ENCODE data around the gene RPL7L1.
"Not testable (repeated sequence)": the region's sequence is repeated elsewhere in the genome, so short reads cannot be mapped to it uniquely, and the experiment has no call there.

RPL7L1 gene

GRCh38 chr6:42877695-42878094 is 1.7 kb upstream of the RPL7L1 start:
- ATAC-seq (replicated peaks) (no peak), DNase-seq (no peak)
- Mint-ChIP-seq H3K9me3 (no peaks in the 10 kb centered on the region), H3K4me1 (peaks cover 2 to 16% of the 10 kb centered on the region in 2 donors), H3K27me3 (no peaks in the 10 kb centered on the region), H3K36me3 (peaks cover 5 to 11% of the 10 kb centered on the region in 2 donors), H3K27ac (no peak overlapping the region), H3K4me3 (no peak overlapping the region)

- H3K27me3 Mint-ChIP-seq; DNase-seq; ATAC-seq (replicated peaks); H3K9me3 Mint-ChIP-seq: not testable (repeated sequence)
- H3K36me3 Mint-ChIP-seq, result peaks cover 17 to 25% of the 10 kb centered on the region in 2 donors
- H3K4me3 Mint-ChIP-seq, result peak overlapping the region; percentile 92 to 95
- peak overlapping the region; percentile 99 for H3K27ac Mint-ChIP-seq
- H3K4me1 Mint-ChIP-seq, result peaks cover 10 to 37% of the 10 kb centered on the region in 2 donors
These were observed 913 bp downstream of the RPL7L1 start for GRCh38 chr6:42880240-42880817.

GRCh38 chr6:42880871-42881270 is 1.5 kb downstream of the RPL7L1 start:
- H3K9me3 Mint-ChIP-seq; H3K27me3 Mint-ChIP-seq; DNase-seq; ATAC-seq (replicated peaks): not testable (repeated sequence)
- Mint-ChIP-seq H3K4me1 (peaks cover 10 to 37% of the 10 kb centered on the region in 2 donors), H3K4me3 (peak overlapping the region; percentile 92 to 95), H3K36me3 (peaks cover 20 to 28% of the 10 kb centered on the region in 2 donors), H3K27ac (peak overlapping the region; percentile 99)

GRCh38 chr6:42885702-42886101 is 6.3 kb downstream of the RPL7L1 start:
- Mint-ChIP-seq H3K4me3 (no peak overlapping the region), H3K9me3 (no peaks in the 10 kb centered on the region), H3K27ac (peak overlapping the region; percentile 14), H3K36me3 (peaks cover 23 to 26% of the 10 kb centered on the region in 2 donors), H3K4me1 (peaks cover 12 to 48% of the 10 kb centered on the region in 2 donors), H3K27me3 (no peaks in the 10 kb centered on the region)
- ATAC-seq (replicated peaks) (no peak), DNase-seq (no peak)

- not testable (repeated sequence) for H3K9me3 Mint-ChIP-seq; H3K4me3 Mint-ChIP-seq; H3K27me3 Mint-ChIP-seq; ATAC-seq (replicated peaks); DNase-seq
- H3K36me3 Mint-ChIP-seq, result peaks cover 20 to 27% of the 10 kb centered on the region in 2 donors
- peaks cover 21 to 48% of the 10 kb centered on the region in 2 donors for H3K4me1 Mint-ChIP-seq
- H3K27ac Mint-ChIP-seq, result peak overlapping the region; percentile 42
These were observed 8.8 kb downstream of the RPL7L1 start for GRCh38 chr6:42888201-42888600.

- H3K36me3 Mint-ChIP-seq, result peaks cover 8 to 15% of the 10 kb centered on the region in 2 donors
- H3K4me3 Mint-ChIP-seq, result peak overlapping the region; percentile 87 to 99
- ATAC-seq (replicated peaks) (no peak), DNase-seq (no peak)
- peak overlapping the region; percentile 96 for H3K27ac Mint-ChIP-seq
- no peaks in the 10 kb centered on the region for H3K9me3 Mint-ChIP-seq
- H3K4me1 Mint-ChIP-seq, result peaks cover 26 to 45% of the 10 kb centered on the region in 2 donors
- no peaks in the 10 kb centered on the region for H3K27me3 Mint-ChIP-seq
These were observed 10.4 kb downstream of the RPL7L1 start for GRCh38 chr6:42889815-42890214.

- ATAC-seq (replicated peaks) (peak; percentile 92 to 95), DNase-seq (peak; percentile 89)
- H3K36me3 Mint-ChIP-seq, result peaks cover 8 to 15% of the 10 kb centered on the region in 2 donors
- H3K9me3 Mint-ChIP-seq, result no peaks in the 10 kb centered on the region
- H3K27ac Mint-ChIP-seq, result peak overlapping the region; percentile 96
- H3K4me3 Mint-ChIP-seq, result peak overlapping the region; percentile 87 to 99
- no peaks in the 10 kb centered on the region for H3K27me3 Mint-ChIP-seq
- peaks cover 26 to 44% of the 10 kb centered on the region in 2 donors for H3K4me1 Mint-ChIP-seq
These were observed 11.1 kb downstream of the RPL7L1 start for GRCh38 chr6:42890311-42891198.

GRCh38 chr6:42891199-42891722 is 11.8 kb downstream of the RPL7L1 start:
- Mint-ChIP-seq H3K27me3 (no peaks in the 10 kb centered on the region), H3K27ac (peak overlapping the region; percentile 96), H3K4me1 (peaks cover 26 to 44% of the 10 kb centered on the region in 2 donors), H3K36me3 (peaks cover 1 to 9% of the 10 kb centered on the region in 2 donors), H3K9me3 (no peaks in the 10 kb centered on the region), H3K4me3 (peak overlapping the region; percentile 87 to 99)
- ATAC-seq (replicated peaks) (no peak), DNase-seq (no peak)

GRCh38 chr6:42894041-42894828 is 14.8 kb downstream of the RPL7L1 start:
- peaks cover 21 to 36% of the 10 kb centered on the region in 2 donors for H3K4me1 Mint-ChIP-seq
- H3K27me3 Mint-ChIP-seq; H3K9me3 Mint-ChIP-seq; ATAC-seq (replicated peaks); H3K36me3 Mint-ChIP-seq; DNase-seq: not testable (repeated sequence)
- H3K27ac Mint-ChIP-seq, result peak overlapping the region; percentile 91
- H3K4me3 Mint-ChIP-seq, result peak overlapping the region; percentile 48 to 63

GRCh38 chr6:42896178-42896719 is 16.8 kb downstream of the RPL7L1 start:
- Mint-ChIP-seq H3K27ac (no peak overlapping the region), H3K9me3 (no peaks in the 10 kb centered on the region), H3K4me3 (no peak overlapping the region), H3K36me3 (no peaks in the 10 kb centered on the region), H3K27me3 (no peaks in the 10 kb centered on the region), H3K4me1 (peaks cover 16 to 23% of the 10 kb centered on the region in 2 donors)
- ATAC-seq (replicated peaks) (no peak), DNase-seq (no peak)

GRCh38 chr6:42898891-42899361 is 19.5 kb downstream of the RPL7L1 start:
- ATAC-seq (replicated peaks) (no peak), DNase-seq (peak; percentile 57)
- H3K27ac Mint-ChIP-seq, result no peak overlapping the region
- H3K36me3 Mint-ChIP-seq, result no peaks in the 10 kb centered on the region
- peaks cover 11 to 28% of the 10 kb centered on the region in 2 donors for H3K4me1 Mint-ChIP-seq
- no peaks in the 10 kb centered on the region for H3K27me3 Mint-ChIP-seq
- no peaks in the 10 kb centered on the region for H3K9me3 Mint-ChIP-seq
- H3K4me3 Mint-ChIP-seq, result no peak overlapping the region

GRCh38 chr6:42899871-42900270 is 20.5 kb downstream of the RPL7L1 start:
- ATAC-seq (replicated peaks) (no peak), DNase-seq (no peak)
- Mint-ChIP-seq H3K27ac (no peak overlapping the region), H3K27me3 (no peaks in the 10 kb centered on the region), H3K4me1 (peaks cover 6 to 22% of the 10 kb centered on the region in 2 donors), H3K9me3 (no peaks in the 10 kb centered on the region), H3K4me3 (no peak overlapping the region), H3K36me3 (no peaks in the 10 kb centered on the region)

GRCh38 chr6:42901538-42901957 is 22.1 kb downstream of the RPL7L1 start:
- H3K4me1 Mint-ChIP-seq, result peaks cover 6 to 22% of the 10 kb centered on the region in 2 donors
- no peaks in the 10 kb centered on the region for H3K36me3 Mint-ChIP-seq
- no peaks in the 10 kb centered on the region for H3K9me3 Mint-ChIP-seq
- ATAC-seq (replicated peaks) (peak; percentile 91 to 96), DNase-seq (peak; percentile 67)
- H3K4me3 Mint-ChIP-seq, result peak overlapping the region in 1 of 2 donors; percentile 16
- no peaks in the 10 kb centered on the region for H3K27me3 Mint-ChIP-seq
- H3K27ac Mint-ChIP-seq, result no peak overlapping the region
